LHCN-M2 (cell line): ENCODE data around the gene KLHDC9. TPM values are rescaled to one million over a fixed set of nuclear protein-coding genes. Genes with fewer than 3 reads are reported as not detected.
A peak's percentile ranks its signal among the peaks of the same experiment; 100 is the strongest.

Source experiments
- DNase-seq: peaks from one replicate; pipeline ENCODE4 v3.0.0-alpha.2; 2012; ENCODE audit warnings: low read depth
- total RNA-seq: library from RNA; depleted of rRNA; stranded (reverse); fragments of >200 nt; gene quantifications from 2 replicates; pipeline ENCODE4 v1.2.3, GENCODE V29; 2014

KLHDC9 gene
- total RNA-seq, 1 experiment from 2014 or later = 0.29 TPM

DNA sequence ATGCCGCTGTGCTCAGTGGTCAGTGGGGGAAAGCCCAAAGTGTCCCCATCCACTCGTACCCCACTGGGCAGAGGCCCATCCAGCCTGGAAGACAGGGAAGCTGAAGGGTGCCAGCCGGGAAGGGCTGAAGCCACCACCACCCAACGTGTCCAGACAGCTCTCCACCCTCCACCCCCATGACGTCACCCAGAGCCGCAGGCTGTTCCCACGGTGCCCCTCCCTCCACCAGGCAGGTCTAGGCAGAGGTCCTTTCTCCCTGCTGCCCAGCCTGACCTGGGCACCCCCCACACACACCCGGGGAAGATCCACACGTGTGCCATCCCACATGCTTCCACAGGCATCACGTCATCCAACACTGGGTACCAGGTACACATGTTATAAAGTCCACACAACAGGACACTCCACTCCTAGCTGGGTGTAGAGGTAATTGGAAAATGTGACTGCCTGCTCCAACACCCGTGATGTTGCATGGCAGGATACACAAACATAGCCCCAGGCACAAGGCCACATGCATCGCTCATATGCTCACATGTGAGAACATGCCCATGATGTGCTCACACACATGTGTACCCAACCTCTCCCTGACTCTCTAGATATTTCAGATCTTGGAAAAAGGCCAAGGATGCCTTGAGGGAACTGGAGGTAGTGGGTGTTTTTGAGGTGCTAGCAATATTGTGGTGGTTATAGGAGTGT lies 23.3 kb upstream of the KLHDC9 start:
- no peak for DNase-seq

DNA sequence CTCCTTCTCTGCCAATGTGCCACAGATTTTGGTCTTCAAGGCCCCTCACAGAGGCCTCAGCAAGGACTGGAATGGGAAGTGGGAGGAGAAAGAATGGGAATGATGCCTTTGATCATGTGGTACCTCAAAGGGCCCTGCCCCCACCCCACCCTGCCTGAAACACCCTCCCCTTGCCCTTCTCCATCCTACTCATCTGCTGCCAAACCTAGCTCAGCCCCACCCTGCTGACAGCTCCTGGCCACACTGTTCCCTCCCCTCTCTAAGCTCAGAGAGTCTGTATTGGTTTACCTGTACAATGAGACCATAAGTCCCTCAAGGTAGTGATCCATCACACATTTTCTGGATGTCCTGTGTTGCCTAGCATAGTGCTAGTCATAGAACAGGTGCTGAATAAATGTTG lies 21.8 kb upstream of the KLHDC9 start:
- no peak for DNase-seq

DNA sequence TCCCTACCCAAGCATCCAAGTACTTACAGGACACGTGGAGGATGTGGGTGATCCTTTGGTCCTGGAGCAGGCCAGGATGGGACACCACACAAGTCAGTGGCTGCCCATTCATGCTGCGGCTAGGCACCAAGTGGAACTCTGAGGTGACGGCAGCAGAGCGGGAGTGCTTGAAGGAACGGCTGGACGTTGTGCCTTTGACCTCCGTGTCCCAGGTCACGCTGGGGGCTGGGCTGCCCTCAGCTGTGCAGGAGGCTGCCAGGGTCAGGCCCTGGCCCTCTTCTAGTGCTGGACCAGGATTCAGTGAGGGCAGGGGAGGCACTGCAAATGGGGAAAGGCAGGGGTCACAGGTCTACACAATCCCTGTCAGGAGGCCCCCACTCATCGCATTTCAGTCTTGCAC lies 20.7 kb upstream of the KLHDC9 start:
- DNase-seq = no peak

DNA sequence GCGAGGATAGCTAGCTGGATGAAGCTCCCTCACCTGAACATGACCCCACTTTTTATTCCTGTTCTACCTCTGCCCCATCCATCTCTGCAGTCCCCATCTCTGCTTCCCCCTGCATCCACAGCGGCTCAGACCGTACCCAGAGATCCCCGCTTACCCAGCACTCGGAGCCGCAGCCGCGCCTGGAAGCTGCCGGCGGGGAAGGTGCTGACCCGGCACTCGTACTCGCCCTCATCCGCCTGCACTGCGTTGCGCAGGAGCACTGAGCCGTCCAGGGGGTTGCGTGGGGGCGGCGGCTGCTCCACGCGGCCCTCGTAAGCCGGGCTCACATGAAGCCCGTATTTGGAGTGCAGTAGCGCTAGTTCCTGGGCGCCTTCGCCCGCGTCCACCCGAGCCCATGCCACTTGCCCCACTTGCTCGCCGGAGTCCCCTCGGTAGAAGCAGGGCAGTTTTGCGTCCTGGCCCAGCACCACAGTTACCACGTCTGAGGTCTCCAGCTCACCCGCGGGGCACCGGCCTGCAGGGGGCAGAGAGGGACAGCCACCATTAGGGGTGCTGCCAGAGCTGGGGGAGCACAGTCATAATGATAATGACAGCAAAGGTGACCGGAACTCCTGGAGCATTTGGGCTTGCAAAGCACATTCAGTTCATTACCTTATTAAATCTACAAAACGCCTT lies 18.6 kb upstream of the KLHDC9 start:
- no peak for DNase-seq

DNA sequence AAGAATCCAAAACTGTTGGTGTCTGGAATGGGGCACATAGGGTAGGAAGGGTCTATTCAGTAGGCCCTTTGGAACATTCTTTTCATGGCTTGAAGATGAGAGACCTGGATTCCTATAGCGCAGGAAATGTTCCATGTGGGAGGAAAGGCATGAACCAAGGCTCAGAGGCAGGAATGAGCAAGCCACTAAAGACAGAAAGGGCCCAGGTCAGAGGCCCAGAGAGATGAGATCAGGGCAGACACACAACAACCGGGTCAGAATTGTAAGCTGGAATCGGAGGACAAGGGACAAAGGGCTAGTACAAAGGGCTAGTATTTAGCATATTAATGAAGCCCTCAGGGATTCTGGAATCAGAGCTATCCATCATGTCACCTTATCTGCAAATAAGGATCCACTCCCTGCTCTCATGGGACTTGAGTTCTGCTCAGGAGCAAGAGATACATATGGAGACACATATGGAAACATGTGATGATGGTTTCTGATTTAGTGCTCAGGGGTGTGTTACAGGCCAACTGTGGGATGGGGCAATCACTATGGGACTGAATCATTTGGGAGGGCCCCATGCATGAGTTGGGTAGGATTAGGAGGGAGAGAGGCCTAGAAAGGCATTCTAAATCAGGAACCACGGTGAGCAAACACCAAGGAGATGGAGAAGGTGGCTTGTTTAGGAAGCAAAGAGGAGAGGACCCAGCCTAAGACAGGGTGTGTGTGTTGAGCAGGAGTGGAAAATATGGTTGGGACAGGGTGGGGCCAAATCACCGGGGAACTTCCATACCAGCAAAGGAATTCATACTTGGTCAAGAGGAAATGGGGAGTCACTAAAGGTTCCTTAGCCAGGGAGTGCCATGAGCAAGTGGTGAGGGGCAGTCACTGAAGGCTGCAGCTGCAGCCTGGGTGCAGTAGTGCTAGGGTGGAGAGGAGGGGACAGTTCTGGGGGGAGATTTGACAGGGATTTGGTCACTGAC lies 17.4 kb upstream of the KLHDC9 start:
- no peak for DNase-seq

DNA sequence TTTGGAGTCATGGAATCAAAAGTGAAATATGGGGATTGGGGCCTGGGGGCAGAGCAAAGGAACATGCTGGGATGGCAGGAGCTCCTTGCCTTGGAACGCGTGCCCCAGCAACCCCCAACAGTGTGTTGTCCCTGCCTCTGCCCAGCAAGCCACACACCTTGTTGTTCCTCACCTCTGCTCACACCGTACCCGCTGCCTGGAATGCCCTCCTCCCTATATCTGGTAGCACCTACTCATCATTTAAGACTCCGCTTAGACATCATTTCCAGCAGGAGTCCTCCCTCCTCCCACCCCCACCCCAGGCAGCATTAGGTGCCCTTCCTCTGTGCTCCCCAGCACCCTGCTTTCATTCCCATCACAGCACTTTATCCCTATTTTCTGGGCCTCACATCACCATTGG lies 16.6 kb upstream of the KLHDC9 start:
- no peak for DNase-seq

DNA sequence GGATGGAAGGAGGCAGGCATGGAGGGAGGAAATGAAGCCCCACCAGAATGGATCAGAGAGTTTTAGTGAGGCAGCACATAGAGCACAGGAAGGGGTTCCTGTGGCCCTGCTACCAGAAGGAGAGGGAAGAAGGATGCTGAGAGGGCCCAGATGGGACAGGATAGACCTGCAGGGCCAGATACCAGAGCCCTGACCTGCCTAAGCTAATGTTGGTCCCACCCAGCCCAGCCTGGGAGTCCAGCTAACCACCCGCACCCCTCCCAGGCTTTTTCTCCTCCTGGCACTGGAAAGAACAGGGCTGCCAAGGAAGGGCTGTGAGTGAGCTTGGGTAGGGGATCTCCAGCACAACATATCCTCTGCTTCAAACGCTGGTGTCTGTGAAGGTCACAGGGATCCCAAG lies 15.7 kb upstream of the KLHDC9 start:
- no peak for DNase-seq

DNA sequence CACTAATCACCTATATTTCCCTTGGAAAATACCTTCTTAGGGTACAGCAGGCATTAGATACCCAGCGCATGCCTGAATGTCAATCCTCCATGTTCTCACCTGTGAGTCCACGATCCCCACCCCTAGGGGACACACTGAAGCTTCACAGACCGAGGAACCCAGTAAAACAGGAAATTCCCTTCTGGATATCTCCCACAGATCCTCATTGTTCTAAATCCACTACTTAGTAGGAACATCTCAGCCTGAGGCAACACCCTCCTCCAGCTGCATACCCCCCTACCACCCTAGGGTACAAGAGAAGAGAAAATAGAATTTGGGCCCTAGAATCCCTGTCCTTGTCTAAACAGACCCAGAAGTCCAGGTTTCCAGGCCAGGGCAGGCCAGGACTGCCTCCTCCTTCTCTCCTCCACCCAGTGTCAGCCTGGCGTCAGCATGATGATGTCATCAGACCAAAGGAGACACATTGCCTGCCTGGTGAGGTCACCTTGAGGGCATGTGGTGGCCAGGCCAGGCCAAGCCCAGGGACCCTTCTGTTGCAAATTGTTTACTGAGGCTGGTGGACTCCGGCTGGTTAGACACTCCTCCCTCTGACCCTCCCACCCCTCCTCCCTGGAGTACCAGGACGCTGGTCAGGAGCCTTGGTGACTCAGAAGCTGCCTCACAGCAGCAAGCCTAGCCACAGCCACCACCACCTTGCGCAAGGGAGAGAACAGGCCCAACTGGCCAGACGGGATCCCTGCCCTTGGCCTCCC lies 15.0 kb upstream of the KLHDC9 start:
- peak; percentile 94 for DNase-seq

DNA sequence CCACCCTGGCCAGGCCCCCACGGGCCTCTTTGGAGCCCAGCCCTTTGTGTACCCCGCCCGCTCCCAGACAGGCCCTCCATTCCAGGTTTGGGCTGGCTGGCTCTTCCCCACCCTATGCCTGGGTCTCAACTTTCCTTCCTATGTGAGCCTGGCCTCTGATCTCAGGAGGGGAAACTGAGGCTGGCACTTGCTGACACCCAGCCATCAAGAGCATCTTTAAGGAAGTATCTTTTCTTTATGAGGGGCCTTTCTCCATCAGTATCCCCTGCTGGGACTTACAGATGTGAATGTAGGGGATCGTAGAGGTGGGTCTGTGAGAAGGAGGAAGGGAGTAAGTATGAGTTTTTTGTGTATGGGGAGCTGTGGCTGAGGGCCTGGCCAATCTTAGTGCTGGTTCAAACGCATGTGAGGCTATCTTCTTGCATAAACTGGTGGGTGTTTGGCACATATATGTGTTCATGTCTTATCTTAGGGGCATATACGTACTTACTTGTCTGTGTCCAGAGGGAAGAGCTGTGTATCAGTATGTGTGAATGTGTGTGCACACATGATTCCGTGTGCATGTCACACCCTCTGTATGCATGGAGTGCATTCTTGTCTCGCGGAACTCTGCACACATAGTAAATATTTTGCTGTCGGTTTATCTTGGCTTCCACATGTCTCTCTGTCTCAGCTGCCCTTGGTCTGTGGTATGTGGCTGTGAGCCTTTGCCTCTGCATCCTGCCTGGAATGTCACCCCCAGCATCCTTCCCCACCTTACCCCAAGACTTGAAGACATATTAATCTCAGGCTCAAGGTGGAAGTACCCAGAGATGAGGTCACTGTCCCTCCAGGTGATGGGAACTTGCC lies 14.2 kb upstream of the KLHDC9 start:
- no peak for DNase-seq

DNA sequence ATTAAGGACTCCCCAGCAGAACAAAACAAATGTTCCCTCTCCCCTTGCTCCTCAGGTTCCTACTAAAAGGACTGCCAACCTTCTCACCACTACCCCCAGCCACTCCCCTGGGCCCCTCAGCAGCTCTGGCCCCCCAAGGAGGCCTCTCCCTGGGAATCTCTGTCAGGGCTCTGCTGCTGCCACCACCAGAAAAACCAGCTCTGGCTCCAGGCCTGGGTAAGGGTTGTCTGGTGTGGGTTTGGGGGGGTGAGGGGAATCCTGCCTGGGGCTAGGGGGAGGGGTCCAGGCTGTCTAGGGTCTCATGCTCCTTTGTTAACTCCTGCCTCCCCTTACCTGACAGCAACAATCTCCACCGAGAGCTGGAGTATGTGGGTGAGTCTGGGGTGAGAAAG lies 13.6 kb upstream of the KLHDC9 start:
- no peak for DNase-seq

DNA sequence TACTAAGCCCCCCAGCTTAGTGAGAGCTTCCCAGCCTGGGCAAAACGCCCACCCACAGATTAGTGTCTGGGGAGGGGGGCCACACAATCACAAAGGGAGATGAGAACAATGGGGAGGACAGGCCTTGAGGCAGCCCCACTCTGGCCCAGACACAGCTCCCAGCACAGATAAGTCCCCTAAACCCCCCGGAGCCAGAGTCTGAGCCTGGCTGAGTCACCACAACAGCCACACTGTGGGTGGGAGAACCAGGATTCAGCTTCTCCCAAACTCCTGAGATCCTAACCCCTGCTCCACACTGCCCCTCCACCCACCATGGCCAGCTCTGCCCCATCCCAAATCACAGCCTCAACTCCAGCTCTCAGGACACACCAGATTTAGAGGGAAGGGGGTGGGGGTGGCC lies 13.0 kb upstream of the KLHDC9 start:
- peak; percentile 33 for DNase-seq

DNA sequence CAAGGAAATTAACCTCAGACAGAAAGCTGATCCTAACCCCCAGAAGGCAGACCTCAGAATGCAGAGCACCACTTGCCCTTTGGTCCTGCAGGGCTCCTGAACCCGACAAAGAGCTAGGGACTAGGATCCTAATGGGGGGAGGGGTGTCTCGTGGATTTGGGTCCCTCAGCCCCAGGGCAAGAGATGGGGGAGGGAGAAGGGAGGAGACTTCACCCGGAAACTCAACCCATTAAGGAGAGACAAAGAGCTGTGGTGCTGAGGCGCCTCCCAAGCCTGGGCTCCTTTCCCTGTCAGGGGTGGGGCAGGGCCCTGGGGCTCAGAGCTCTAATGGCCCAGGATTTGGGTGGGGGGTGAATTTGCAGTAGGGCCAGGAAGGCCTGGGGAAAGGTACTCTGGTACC lies 11.7 kb upstream of the KLHDC9 start:
- DNase-seq = no peak

DNA sequence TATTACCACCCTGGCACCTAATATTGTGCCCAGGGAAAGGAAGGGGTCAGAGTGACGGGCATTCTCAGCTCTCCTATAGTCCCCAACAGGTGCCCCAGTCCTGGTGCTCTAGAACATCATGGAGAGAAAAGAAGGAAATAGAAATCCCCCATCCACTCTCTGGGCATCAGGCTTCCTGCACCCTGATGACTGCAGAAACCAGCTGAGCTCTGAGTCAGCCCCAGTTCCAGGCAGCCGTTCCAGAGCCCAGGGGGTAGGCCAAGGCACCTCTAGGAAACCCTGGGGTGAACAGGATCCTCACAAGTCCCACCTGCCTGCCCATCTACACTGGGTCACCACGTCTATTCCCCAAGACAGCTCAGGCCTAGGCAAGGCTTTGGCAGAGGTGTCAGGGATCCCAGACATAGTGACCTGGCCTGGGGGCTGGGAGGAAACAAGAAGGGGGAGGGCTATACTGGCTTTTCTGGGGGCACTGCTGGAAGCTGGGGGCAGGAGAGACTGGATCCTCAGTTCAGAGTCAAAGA lies 9.5 kb upstream of the KLHDC9 start:
- peak; percentile 45 for DNase-seq

DNA sequence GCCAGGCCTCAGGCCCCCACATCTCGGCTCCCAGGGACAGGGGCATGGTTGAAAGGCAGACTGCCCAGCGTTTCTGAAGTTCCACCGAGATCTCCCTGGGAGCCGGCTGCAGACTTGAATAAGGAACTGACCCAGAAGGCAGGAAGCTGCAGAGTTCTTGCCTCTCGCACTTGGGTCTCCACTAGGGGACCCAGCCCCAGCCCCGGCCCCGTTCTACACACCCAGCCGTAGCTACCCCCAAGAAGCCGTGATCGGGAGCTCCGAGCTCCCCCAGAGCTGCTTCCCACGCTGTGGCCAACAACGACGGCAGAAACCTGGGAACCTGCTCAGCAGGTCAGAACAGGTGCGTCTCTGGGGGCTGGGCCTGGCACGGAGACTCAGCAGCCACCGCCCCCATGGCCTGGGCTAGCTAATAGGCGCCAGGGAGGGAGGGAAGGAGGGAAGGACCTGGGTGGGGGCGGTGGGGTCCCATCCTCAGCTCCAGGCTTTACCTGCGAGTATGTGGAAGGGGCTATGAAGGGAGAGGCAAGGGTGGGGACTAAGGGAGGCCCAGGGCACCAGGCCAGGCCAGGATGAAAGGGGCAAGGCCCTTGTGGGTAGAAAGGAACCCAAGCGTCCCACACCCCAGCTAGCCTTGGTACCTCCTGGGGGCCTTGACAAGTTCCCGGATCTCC lies 8.8 kb upstream of the KLHDC9 start, which contains the start of gene NECTIN4:
TSS of gene NECTIN4 (minus strand) at position 308 of the 674 bp plus-strand sequence. CDS start at position 46, 262 bp downstream.
- DNase-seq = no peak

DNA sequence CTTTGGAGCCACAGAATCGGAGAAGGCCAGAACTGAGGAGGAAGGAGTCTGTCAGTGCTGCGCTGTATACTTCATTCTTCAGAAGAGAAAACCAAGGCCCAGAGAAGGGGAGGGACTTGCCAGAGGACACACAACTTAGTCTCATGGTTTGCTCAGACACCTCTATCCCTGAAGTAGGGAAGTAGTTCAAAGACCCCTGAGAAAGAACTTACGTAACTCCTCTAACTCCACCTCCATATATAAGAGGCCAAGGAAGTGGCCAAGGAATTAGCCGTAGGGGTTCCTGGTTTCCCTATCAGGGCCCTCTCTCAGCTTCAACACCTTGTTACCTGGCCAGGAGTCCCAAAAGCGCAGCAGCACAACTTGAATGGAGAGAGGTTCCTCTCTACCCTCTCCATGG lies 8.2 kb upstream of the KLHDC9 start:
- DNase-seq = no peak

DNA sequence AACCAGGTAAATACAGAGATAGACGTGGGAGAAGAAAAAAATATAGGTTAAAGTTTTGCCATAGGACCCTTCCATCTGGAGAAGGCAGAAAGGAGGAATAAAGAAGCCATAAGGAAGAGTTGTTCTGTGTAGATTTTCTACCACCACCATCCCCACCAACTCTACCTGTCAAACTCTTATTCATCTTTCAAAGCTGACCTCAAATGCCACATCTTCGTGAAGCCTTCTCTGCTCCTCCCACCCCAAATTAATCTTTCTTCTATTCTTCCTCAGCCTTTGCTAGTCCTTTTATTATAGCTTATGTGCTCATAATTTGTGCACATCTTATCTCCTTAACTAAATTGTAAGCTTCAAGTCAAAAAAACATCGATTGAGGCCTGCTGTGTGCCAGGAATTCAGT lies 7.5 kb upstream of the KLHDC9 start:
- DNase-seq = no peak

DNA sequence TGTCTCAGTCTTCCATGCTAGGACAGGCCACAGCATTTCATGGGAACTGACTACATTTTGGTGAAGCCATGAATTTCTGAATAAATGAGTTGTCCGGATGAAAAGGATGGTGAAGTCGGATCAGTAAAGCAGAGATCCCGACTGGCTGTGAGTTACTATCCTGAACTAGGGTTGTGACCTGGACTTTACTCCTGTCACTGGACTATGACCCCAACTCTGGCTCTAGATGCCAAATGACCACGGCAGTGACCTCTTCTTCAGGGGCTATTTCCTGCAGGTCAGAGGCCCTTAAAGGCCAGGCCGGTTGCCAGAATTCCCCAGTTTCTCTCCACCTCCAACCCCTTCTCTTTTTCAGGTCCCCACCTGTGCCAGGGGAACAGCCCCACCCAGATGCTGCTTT lies 7.1 kb upstream of the KLHDC9 start:
- DNase-seq = no peak

DNA sequence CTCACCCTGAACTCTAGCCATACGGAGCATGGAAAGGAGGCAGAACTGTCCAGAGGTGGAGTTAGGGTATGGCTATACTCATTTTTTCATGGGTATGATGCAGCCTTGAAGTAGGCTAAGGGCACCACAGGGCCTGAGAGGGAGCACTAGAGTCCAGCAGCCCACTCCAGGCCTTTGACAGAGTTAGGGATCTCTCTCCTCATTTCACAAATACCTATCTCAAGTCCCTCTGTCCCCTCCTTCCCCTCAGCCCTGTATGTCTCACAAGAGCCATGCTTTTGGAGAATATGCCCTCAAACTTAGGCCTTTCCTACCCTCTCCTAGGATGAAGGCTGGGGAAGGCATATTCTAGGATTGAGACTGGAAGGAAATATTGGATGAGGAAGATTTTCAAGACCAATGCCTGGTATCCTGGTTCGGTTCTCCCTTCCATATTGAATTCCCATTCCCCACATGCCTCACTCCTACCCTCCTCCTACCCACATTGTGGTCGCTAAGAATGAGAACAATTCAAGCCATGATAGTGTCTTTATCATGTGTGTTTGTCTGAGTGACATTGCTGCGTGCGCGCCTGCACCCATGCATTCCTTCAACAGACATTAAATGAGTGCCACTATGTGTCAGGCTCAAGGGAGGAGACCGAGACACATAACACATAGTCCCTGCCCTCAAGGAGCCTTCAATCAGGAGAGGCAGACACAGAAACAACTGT lies 6.2 kb upstream of the KLHDC9 start:
- DNase-seq = no peak

DNA sequence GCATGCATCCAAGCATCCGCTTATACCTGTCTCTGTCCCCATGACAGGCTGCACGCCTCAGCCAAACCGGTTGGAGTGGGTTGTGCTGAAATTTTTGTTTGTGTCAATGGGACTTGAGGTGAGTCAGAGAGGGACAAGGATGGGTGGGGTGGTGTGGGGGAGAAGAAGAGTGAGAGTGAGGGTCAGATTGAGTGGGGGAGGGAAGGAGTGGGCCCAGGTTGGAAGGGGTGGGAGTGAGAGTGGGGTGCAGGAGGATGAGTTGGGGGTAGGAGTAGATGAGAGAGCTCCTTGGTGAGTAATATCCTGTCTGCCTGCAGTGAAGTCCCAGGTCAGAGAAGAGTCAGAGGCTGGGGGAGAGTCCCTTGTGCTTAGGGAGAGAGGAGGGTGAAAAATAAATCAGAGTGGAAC lies 5.5 kb upstream of the KLHDC9 start:
- DNase-seq = no peak
